Calu3 (cell line): Measurements from ENCODE around the gene SCARB2. TPM values are rescaled to one million over a fixed set of nuclear protein-coding genes. Genes with fewer than 3 reads are reported as not detected.

Source experiments
- BruUV-seq: library from RNA; stranded (reverse); fragments of 400-500 nt; replicated peaks from 2 replicates; lab custom pipeline; 2021; lab: Mats Ljungman, UMichigan
- CTCF ChIA-PET: fragments of 300-600 bp; sonication (Branson Sonifier 250); formaldehyde crosslinking; loops from one replicate; lab custom pipeline; 2022; ENCODE audit warnings: antibody characterized with exemption; lab: Charles Lee
- DNase-seq: peaks from one replicate; pipeline ENCODE4 v3.0.0; 2022
- H3K27ac Mint-ChIP-seq: one replicate; pipeline ENCODE4 v1.8.0; 2022; ENCODE audit warnings: mixed read lengths; ENCODE audit not compliant: unreplicated experiment
- H3K27me3 Mint-ChIP-seq: one replicate; pipeline ENCODE4 v1.8.0; 2022; ENCODE audit warnings: mixed read lengths; ENCODE audit not compliant: unreplicated experiment
- H3K36me3 Mint-ChIP-seq: one replicate; pipeline ENCODE4 v1.8.0; 2022; ENCODE audit warnings: mild to moderate bottlenecking, moderate library complexity, mixed read lengths; ENCODE audit not compliant: insufficient read depth, unreplicated experiment
- H3K4me1 Mint-ChIP-seq: one replicate; pipeline ENCODE4 v1.8.0; 2022; ENCODE audit warnings: mild to moderate bottlenecking, low read depth, mixed read lengths; ENCODE audit not compliant: unreplicated experiment
- H3K4me3 Mint-ChIP-seq: one replicate; pipeline ENCODE4 v1.8.0; 2022; ENCODE audit warnings: mild to moderate bottlenecking, low read depth, moderate library complexity, mixed read lengths; ENCODE audit not compliant: unreplicated experiment
- H3K9me3 Mint-ChIP-seq: one replicate; pipeline ENCODE4 v1.8.0; 2022; ENCODE audit warnings: low read depth, mixed read lengths; ENCODE audit not compliant: unreplicated experiment
- intact Hi-C: fragments of 100-400 bp; cut with micrococcal nuclease; formaldehyde crosslinking; loops from one replicate; pipeline ENCODE4 v1.10.0; 2022; ENCODE audit not compliant: unreplicated experiment
- total RNA-seq: library from RNA; stranded (reverse); gene quantifications from 2 replicates; pipeline ENCODE4 v1.2.3, GENCODE V29; 2022
- TF ChIP-seq, protein P1 (sequence below): fragments of 200-600 bp; IDR thresholded peaks from one replicate; pipeline ENCODE4 v1.8.0; 2022; ENCODE audit warnings: antibody characterized with exemption; ENCODE audit not compliant: unreplicated experiment

The SCARB2 gene
- total RNA-seq, 1 experiment from 2014 or later: 87.3 TPM

DNA sequence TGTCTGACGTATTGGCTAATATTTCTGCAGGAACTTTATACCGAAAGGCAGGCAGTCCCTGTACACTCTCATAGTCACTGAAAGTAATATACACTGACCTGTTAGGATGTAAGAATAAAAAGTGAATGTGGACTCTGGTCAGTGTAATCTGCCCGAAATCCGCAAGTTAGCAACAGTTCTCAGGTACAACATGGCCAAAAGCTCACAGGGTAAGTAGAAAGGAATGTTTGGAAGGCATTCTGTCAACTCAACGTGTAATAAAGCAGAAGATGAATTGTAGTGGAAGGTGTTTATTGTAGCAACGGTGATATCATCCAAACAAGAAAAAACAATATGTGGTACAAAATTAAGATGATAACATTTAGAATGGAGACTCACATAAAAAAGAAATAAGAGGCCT lies 39.4 kb downstream of the SCARB2 start:
- DNase-seq: no peak
- Mint-ChIP-seq H3K4me3 (no peak overlapping the region), H3K4me1 (no peaks in the 10 kb centered on the region), H3K36me3 (peaks cover 9% of the 10 kb centered on the region), H3K9me3 (no peaks in the 10 kb centered on the region), H3K27me3 (no peaks in the 10 kb centered on the region), H3K27ac (no peak overlapping the region)
- BruUV-seq: no TSS peak
- TF ChIP-seq, protein P1, sequence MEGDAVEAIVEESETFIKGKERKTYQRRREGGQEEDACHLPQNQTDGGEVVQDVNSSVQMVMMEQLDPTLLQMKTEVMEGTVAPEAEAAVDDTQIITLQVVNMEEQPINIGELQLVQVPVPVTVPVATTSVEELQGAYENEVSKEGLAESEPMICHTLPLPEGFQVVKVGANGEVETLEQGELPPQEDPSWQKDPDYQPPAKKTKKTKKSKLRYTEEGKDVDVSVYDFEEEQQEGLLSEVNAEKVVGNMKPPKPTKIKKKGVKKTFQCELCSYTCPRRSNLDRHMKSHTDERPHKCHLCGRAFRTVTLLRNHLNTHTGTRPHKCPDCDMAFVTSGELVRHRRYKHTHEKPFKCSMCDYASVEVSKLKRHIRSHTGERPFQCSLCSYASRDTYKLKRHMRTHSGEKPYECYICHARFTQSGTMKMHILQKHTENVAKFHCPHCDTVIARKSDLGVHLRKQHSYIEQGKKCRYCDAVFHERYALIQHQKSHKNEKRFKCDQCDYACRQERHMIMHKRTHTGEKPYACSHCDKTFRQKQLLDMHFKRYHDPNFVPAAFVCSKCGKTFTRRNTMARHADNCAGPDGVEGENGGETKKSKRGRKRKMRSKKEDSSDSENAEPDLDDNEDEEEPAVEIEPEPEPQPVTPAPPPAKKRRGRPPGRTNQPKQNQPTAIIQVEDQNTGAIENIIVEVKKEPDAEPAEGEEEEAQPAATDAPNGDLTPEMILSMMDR: no peak
- CTCF ChIA-PET: no interaction called here
- intact Hi-C loops: no loop called here

DNA sequence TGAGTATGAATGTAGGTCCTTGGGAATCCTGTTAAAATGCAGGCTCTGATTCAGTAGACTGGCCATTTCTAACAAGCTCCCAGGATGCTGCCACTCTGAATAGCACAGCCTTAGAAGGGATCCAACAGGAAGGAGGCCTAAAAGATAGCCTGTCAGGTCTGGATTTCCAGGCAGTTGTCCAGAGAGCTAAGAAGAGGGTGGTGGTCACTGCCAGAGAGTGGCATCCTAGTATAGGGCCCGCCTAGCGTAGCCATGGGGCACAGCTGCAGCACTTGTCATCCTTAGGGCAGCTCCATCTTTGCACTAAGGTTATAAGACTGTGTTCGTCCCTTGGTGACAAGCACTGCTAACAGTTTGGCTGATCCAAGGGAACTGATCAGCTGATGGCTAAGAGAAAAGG lies 44.9 kb downstream of the SCARB2 start:
- intact Hi-C loops: no loop called here
- Mint-ChIP-seq H3K36me3 (peaks cover 13% of the 10 kb centered on the region), H3K27ac (no peak overlapping the region), H3K4me3 (no peak overlapping the region), H3K4me1 (no peaks in the 10 kb centered on the region), H3K27me3 (no peaks in the 10 kb centered on the region), H3K9me3 (no peaks in the 10 kb centered on the region)
- CTCF ChIA-PET: no interaction called here
- TF ChIP-seq, protein P1: no peak
- BruUV-seq: no TSS peak
- no peak for DNase-seq

DNA sequence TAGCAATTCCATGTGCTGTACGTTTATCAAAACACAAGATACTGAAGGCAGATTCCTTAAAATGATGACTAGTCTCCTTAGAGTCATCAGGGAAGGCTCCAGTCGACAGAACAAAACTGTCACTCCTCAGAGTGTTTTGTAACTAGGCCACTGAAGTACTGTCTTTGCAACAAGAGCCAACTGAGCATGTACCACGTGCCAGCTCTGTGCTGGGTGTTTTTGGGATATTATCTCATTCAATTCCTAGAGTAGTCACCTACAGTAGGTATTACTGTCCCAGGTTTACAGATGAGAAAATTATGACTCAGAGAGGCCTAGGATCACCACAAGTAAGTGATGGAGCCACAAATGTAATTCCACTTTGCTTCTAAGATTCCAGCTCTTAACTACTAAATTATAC lies 47.1 kb downstream of the SCARB2 start:
- TF ChIP-seq, protein P1: no peak
- H3K4me3 Mint-ChIP-seq: no peak overlapping the region
- H3K27ac Mint-ChIP-seq: no peak overlapping the region
- CTCF ChIA-PET: no interaction called here
- DNase-seq: no peak
- H3K4me1 Mint-ChIP-seq: no peaks in the 10 kb centered on the region
- H3K9me3 Mint-ChIP-seq: no peaks in the 10 kb centered on the region
- H3K27me3 Mint-ChIP-seq: no peaks in the 10 kb centered on the region
- peaks cover 9% of the 10 kb centered on the region for H3K36me3 Mint-ChIP-seq
- no TSS peak for BruUV-seq
- intact Hi-C loops: no loop called here

DNA sequence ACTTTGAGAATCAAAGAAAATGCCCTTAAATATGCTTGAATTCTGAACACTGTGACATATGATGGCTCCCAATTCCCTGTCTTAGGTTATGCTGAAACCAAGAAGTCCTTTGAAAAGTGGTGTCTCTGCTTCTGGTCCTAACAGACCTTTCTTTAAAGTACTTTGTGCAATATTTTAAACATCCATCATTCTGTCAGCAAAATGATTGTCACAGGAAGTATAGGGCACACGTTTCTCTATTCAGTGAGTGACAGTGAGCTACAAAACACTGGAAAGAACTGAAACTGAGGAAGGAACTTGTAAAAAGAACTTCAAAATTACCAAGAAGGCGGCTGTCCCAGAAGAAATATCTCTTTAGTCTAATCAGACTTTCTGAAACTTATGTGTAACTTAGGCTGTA lies 53.3 kb downstream of the SCARB2 start:
- CTCF ChIA-PET: interaction anchor here (0.5 kb wide), 1 partner anchor 333 kb away, joined by 4 read pairs; no protein-coding TSS in a partner anchor
- DNase-seq: no peak
- no peak overlapping the region for H3K27ac Mint-ChIP-seq
- TF ChIP-seq, protein P1: no peak
- H3K4me3 Mint-ChIP-seq: no peak overlapping the region
- no peaks in the 10 kb centered on the region for H3K27me3 Mint-ChIP-seq
- intact Hi-C loops: no loop called here
- peaks cover 9% of the 10 kb centered on the region for H3K36me3 Mint-ChIP-seq
- no peaks in the 10 kb centered on the region for H3K4me1 Mint-ChIP-seq
- no peaks in the 10 kb centered on the region for H3K9me3 Mint-ChIP-seq
- no TSS peak for BruUV-seq
